Measurements from ENCODE around the gene TBXA2R. TPM values are rescaled to one million over a fixed set of nuclear protein-coding genes. Genes with fewer than 3 reads are reported as not detected.
"Not testable (repeated sequence)": the region's sequence is repeated elsewhere in the genome, so short reads cannot be mapped to it uniquely, and the experiment has no call there.

Gene TBXA2R
- total RNA-seq, 1 donor from 2014 or later, result 0.39 TPM

DNA sequence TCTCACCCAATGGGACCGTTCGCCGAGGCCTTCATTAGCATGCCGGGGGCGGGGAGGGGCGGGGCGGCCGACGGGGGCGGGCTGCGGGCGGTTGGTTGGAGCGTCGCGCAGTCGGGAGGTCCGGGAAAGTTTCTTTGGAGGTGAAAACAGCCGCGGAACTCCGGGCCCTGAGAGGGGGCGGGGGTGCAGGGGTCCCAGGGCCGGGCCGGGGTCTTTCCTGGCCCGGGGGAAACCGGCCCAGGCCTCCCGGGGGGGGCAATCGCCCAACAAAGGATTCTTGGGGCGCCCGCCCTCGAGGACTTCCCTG, 33.9 kb downstream of the TBXA2R start, which contains the start of gene HMG20B:
HMG20B (plus strand) TSS at position 90 of the 307 bp plus-strand sequence. CDS start 366 bp downstream, outside the sequence.
- Histone ChIP-seq H3K9ac (ENCODE audit: low read length) (peak within 1 kb of the TSS; percentile 93), H4K20me1 (ENCODE audit: insufficient read depth, low read length) (peaks cover 18% of the 10 kb centered on the region), H3K36me3 (ENCODE audit: insufficient read depth, low read length) (peaks cover 3% of the 10 kb centered on the region), H3K4me3 (ENCODE audit: insufficient read depth, low read depth, low read length) (peak within 1 kb of the TSS; percentile 77), H3K4me2 (ENCODE audit: low read length) (peak within 1 kb of the TSS; percentile 99), H3K27ac (ENCODE audit: low read depth, low read length) (peak within 1 kb of the TSS; percentile 73), H3K9me3 (ENCODE audit: insufficient read depth, low read depth, low read length) (no peaks in the 10 kb centered on the region), H2AFZ (ENCODE audit: low read depth, low read length) (peak within 1 kb of the TSS; percentile 83), H3K79me2 (ENCODE audit: insufficient read depth, low read length) (peaks cover 6% of the 10 kb centered on the region), H3K27me3 (ENCODE audit: insufficient read depth, low read length) (no peaks in the 10 kb centered on the region), H3K4me1 (ENCODE audit: insufficient read depth, low read length) (peaks cover 12% of the 10 kb centered on the region)
- peaks cover 4% of the 10 kb centered on the region for H3K4me1 Mint-ChIP-seq (ENCODE audit: low read depth, unreplicated experiment)
- FAIRE-seq (no peak), DNase-seq (ENCODE audit: low read depth) (no peak)
- peaks cover 10% of the 10 kb centered on the region for H3K36me3 Mint-ChIP-seq (ENCODE audit: low read depth, unreplicated experiment)
- peak within 1 kb of the TSS; percentile 83 for H3K4me3 Mint-ChIP-seq (ENCODE audit: unreplicated experiment)
- H3K27ac Mint-ChIP-seq (ENCODE audit: unreplicated experiment), result no peak within 1 kb of the TSS
- no peak for TF ChIP-seq EZH2 (IDR thresholded peaks at IDR 0.05; ENCODE audit: insufficient read depth, low read length)
- TF ChIP-seq, protein P1, sequence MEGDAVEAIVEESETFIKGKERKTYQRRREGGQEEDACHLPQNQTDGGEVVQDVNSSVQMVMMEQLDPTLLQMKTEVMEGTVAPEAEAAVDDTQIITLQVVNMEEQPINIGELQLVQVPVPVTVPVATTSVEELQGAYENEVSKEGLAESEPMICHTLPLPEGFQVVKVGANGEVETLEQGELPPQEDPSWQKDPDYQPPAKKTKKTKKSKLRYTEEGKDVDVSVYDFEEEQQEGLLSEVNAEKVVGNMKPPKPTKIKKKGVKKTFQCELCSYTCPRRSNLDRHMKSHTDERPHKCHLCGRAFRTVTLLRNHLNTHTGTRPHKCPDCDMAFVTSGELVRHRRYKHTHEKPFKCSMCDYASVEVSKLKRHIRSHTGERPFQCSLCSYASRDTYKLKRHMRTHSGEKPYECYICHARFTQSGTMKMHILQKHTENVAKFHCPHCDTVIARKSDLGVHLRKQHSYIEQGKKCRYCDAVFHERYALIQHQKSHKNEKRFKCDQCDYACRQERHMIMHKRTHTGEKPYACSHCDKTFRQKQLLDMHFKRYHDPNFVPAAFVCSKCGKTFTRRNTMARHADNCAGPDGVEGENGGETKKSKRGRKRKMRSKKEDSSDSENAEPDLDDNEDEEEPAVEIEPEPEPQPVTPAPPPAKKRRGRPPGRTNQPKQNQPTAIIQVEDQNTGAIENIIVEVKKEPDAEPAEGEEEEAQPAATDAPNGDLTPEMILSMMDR (IDR thresholded peaks at IDR 0.05; ENCODE audit: insufficient read depth, low read depth, low read length), result no peak
- peaks cover 2% of the 10 kb centered on the region for H3K9me3 Mint-ChIP-seq (ENCODE audit: unreplicated experiment)
- peaks cover 7% of the 10 kb centered on the region for H3K27me3 Mint-ChIP-seq (ENCODE audit: low read depth, unreplicated experiment)

DNA sequence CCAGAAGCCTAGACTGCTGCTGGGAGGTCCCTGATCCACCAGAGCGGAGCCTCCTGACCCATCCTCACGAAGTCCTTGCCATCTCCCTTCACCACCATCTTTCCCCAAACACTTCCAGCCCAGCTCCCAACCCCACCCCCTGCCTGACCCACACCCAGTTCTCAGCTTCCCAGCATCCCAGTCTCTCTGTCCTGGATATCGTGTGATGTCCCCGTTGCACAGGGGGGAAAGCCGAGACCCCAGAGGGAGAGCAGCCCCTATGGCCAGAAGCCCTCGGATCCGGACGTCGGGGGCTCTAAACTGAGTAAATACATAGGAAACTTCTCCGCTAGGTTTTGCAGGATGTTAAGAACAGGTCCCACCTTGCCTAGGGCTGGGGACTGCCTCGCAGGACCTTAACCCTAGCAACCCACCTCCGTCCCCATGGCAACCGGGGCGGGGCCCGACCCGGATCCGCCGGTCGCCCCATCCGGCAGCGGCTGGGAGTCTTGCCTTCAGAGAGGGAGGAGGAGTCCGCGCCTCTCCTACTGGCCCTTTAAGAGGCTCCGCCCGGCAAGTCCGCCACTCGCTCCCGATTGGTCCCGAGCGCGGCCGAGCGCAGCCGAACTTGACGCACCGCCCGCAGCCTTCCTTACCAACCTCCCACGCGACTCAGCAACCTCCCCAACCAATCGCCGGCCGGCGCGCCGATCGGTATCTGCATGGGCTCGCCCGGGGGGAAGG, 34.4 kb downstream of the TBXA2R start:
- no peak for TF ChIP-seq EZH2 (IDR thresholded peaks at IDR 0.05; ENCODE audit: insufficient read depth, low read length)
- TF ChIP-seq, protein P1 (IDR thresholded peaks at IDR 0.05; ENCODE audit: insufficient read depth, low read depth, low read length), result no peak
- H3K9ac ChIP-seq (ENCODE audit: low read length), result peak overlapping the region; percentile 82
- Mint-ChIP-seq H3K4me3 (ENCODE audit: unreplicated experiment) (peak overlapping the region; percentile 80), H3K27ac (ENCODE audit: unreplicated experiment) (no peak overlapping the region), H3K9me3 (ENCODE audit: unreplicated experiment) (peaks cover 2% of the 10 kb centered on the region), H3K4me1 (ENCODE audit: low read depth, unreplicated experiment) (peaks cover 4% of the 10 kb centered on the region), H3K27me3 (ENCODE audit: low read depth, unreplicated experiment) (peaks cover 7% of the 10 kb centered on the region), H3K36me3 (ENCODE audit: low read depth, unreplicated experiment) (peaks cover 10% of the 10 kb centered on the region)
- no peaks in the 10 kb centered on the region for H3K27me3 ChIP-seq (ENCODE audit: insufficient read depth, low read length)
- peaks cover 6% of the 10 kb centered on the region for H3K79me2 ChIP-seq (ENCODE audit: insufficient read depth, low read length)
- peak overlapping the region; percentile 42 for H3K27ac ChIP-seq (ENCODE audit: low read depth, low read length)
- H2AFZ ChIP-seq (ENCODE audit: low read depth, low read length), result peak overlapping the region; percentile 83
- H3K36me3 ChIP-seq (ENCODE audit: insufficient read depth, low read length), result peaks cover 3% of the 10 kb centered on the region
- no peaks in the 10 kb centered on the region for H3K9me3 ChIP-seq (ENCODE audit: insufficient read depth, low read depth, low read length)
- no peak for FAIRE-seq
- H3K4me1 ChIP-seq (ENCODE audit: insufficient read depth, low read length), result peaks cover 12% of the 10 kb centered on the region
- H3K4me2 ChIP-seq (ENCODE audit: low read length), result peak overlapping the region; percentile 93
- peaks cover 18% of the 10 kb centered on the region for H4K20me1 ChIP-seq (ENCODE audit: insufficient read depth, low read length)
- H3K4me3 ChIP-seq (ENCODE audit: insufficient read depth, low read depth, low read length), result peak overlapping the region; percentile 74
- peak; percentile 99 for DNase-seq (ENCODE audit: low read depth)

DNA sequence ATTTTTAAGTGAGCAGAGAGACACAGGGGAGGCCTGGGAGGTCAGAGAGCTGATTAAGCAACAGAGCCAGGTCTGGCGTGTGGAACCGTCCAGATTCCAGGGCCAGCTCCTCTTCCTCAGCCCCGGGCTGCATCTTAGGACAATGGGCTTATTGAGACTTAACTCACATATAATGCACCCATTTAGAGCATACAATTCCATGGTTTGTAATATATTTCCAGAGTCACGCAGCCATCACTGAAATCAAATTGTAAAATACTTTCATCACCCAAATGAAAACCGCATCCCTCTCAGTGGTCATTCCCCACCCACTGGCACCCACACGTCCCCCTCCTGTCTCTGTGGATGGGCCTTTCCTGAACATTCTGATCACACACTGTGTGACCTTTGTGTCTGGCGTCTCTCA, 36.1 kb downstream of the TBXA2R start:
- H3K27me3 Mint-ChIP-seq (ENCODE audit: low read depth, unreplicated experiment), result peaks cover 7% of the 10 kb centered on the region
- no peak overlapping the region for H2AFZ ChIP-seq (ENCODE audit: low read depth, low read length)
- peaks cover 2% of the 10 kb centered on the region for H3K9me3 Mint-ChIP-seq (ENCODE audit: unreplicated experiment)
- H3K4me2 ChIP-seq (ENCODE audit: low read length), result no peak overlapping the region
- no peaks in the 10 kb centered on the region for H3K27me3 ChIP-seq (ENCODE audit: insufficient read depth, low read length)
- FAIRE-seq (no peak), DNase-seq (ENCODE audit: low read depth) (no peak)
- H3K79me2 ChIP-seq (ENCODE audit: insufficient read depth, low read length), result peaks cover 6% of the 10 kb centered on the region
- no peaks in the 10 kb centered on the region for H3K36me3 ChIP-seq (ENCODE audit: insufficient read depth, low read length)
- H3K9ac ChIP-seq (ENCODE audit: low read length), result no peak overlapping the region
- peaks cover 11% of the 10 kb centered on the region for H3K36me3 Mint-ChIP-seq (ENCODE audit: low read depth, unreplicated experiment)
- no peak overlapping the region for H3K4me3 Mint-ChIP-seq (ENCODE audit: unreplicated experiment)
- peaks cover 13% of the 10 kb centered on the region for H4K20me1 ChIP-seq (ENCODE audit: insufficient read depth, low read length)
- H3K27ac ChIP-seq (ENCODE audit: low read depth, low read length), result no peak overlapping the region
- no peak for TF ChIP-seq EZH2 (IDR thresholded peaks at IDR 0.05; ENCODE audit: insufficient read depth, low read length)
- TF ChIP-seq, protein P1 (IDR thresholded peaks at IDR 0.05; ENCODE audit: insufficient read depth, low read depth, low read length), result no peak
- H3K27ac Mint-ChIP-seq (ENCODE audit: unreplicated experiment), result no peak overlapping the region
- no peaks in the 10 kb centered on the region for H3K9me3 ChIP-seq (ENCODE audit: insufficient read depth, low read depth, low read length)
- H3K4me3 ChIP-seq (ENCODE audit: insufficient read depth, low read depth, low read length), result no peak overlapping the region
- H3K4me1 Mint-ChIP-seq (ENCODE audit: low read depth, unreplicated experiment), result peaks cover 4% of the 10 kb centered on the region
- H3K4me1 ChIP-seq (ENCODE audit: insufficient read depth, low read length), result peaks cover 5% of the 10 kb centered on the region

DNA sequence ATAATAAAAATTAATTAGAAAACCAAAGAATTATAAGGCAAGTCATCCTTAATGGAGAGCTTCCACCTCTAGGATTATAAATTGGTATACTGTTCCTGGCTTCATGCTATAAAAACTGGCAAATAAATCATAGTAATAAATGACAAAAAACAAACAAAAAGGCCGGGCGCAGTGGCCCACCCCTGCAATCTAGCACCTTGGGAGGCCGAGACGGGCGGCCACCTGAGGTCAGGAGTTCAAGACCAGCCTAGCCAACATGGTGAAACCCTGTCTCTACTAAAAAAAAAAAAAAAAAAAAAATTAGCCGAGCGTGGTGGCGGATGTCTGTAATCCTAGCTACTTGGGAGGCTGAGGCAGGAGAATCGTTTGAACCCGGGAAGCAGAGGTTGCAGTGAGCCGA, 36.6 kb downstream of the TBXA2R start:
- not testable (repeated sequence) for H3K27me3 ChIP-seq (ENCODE audit: insufficient read depth, low read length)

More for the DNA sequence above, 36.6 kb downstream of the TBXA2R start:
- DNase-seq (ENCODE audit: low read depth); H3K36me3 ChIP-seq (ENCODE audit: insufficient read depth, low read length); H3K4me3 Mint-ChIP-seq (ENCODE audit: unreplicated experiment); H3K4me1 Mint-ChIP-seq (ENCODE audit: low read depth, unreplicated experiment); H3K4me2 ChIP-seq (ENCODE audit: low read length); H3K4me3 ChIP-seq (ENCODE audit: insufficient read depth, low read depth, low read length); FAIRE-seq; H3K9me3 Mint-ChIP-seq (ENCODE audit: unreplicated experiment); H3K79me2 ChIP-seq (ENCODE audit: insufficient read depth, low read length); H3K27me3 Mint-ChIP-seq (ENCODE audit: low read depth, unreplicated experiment); H2AFZ ChIP-seq (ENCODE audit: low read depth, low read length); H4K20me1 ChIP-seq (ENCODE audit: insufficient read depth, low read length); H3K36me3 Mint-ChIP-seq (ENCODE audit: low read depth, unreplicated experiment); H3K27ac ChIP-seq (ENCODE audit: low read depth, low read length); H3K4me1 ChIP-seq (ENCODE audit: insufficient read depth, low read length); H3K9ac ChIP-seq (ENCODE audit: low read length); H3K9me3 ChIP-seq (ENCODE audit: insufficient read depth, low read depth, low read length); H3K27ac Mint-ChIP-seq (ENCODE audit: unreplicated experiment): not testable (repeated sequence)

All from astrocyte (in vitro differentiated cells and primary cell).